GM12801 (cell line): ENCODE results near the gene SERPINB6.

Experiments
- TF ChIP-seq, protein P1 (sequence below): IDR thresholded peaks from one replicate; pipeline ENCODE4 v1.5.1; 2011; ENCODE audit warnings: control low read depth; ENCODE audit not compliant: insufficient read length; ENCODE audit errors: extremely low read depth

The SERPINB6 gene

DNA sequence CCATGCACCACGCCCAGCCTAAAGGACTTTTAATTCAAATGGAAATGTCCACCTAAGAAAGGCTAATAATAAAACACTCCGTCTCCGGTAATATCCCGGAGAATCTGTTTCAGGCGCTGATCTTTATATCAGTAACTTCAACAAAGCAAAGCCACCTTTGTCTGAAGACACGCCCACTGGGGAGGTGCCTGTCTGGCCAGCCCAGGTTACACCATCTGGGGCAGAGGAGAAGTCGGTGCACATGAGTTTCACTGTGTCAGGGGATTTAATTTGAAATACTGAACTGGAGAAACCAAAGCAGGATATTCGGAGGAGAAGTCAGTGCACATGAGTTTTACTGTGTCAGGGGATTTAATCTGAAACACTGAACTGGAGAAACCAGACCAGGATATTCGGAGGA lies 9.4 kb downstream of the SERPINB6 start:
- TF ChIP-seq, protein P1, sequence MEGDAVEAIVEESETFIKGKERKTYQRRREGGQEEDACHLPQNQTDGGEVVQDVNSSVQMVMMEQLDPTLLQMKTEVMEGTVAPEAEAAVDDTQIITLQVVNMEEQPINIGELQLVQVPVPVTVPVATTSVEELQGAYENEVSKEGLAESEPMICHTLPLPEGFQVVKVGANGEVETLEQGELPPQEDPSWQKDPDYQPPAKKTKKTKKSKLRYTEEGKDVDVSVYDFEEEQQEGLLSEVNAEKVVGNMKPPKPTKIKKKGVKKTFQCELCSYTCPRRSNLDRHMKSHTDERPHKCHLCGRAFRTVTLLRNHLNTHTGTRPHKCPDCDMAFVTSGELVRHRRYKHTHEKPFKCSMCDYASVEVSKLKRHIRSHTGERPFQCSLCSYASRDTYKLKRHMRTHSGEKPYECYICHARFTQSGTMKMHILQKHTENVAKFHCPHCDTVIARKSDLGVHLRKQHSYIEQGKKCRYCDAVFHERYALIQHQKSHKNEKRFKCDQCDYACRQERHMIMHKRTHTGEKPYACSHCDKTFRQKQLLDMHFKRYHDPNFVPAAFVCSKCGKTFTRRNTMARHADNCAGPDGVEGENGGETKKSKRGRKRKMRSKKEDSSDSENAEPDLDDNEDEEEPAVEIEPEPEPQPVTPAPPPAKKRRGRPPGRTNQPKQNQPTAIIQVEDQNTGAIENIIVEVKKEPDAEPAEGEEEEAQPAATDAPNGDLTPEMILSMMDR, result no peak

DNA sequence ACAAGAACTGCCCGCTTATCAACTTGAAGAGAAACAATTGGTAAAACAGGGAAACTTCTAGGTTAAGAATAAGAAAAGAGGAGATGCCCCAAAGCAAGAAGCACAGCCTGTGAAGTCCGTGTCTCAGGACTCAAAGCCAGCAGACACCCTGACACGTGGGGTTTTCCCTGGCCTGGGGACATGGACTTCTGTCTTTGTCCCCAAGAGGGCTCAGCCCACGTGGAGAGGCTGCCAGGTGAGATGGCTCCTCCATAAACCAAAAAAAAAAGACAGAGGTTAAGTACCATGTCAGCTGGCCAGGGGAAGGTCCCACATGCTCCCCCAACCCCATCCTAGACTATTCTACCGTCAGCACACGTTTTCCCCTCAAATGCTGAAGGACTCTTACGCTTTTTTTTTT lies 9.9 kb downstream of the SERPINB6 start:
- TF ChIP-seq, protein P1, result no peak

DNA sequence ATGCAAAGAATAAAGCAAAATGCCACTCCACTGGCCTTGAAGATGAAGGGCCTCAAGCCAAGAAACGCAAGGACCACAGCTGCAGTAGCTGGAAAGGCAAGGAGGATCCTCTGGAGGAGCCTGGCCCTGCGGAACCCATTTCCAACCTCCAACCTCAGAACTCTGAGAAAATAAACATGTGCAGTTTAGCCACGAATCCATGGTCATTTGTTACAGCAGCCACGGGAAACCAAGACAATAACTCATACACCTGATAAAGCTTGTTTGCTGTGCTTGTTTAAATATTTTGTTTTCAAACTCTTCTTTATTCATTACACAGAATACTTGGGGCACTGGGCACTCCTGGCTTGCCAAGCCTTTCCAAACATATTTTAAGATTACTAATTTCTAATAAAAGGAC lies 10.4 kb downstream of the SERPINB6 start:
- TF ChIP-seq, protein P1, result no peak

DNA sequence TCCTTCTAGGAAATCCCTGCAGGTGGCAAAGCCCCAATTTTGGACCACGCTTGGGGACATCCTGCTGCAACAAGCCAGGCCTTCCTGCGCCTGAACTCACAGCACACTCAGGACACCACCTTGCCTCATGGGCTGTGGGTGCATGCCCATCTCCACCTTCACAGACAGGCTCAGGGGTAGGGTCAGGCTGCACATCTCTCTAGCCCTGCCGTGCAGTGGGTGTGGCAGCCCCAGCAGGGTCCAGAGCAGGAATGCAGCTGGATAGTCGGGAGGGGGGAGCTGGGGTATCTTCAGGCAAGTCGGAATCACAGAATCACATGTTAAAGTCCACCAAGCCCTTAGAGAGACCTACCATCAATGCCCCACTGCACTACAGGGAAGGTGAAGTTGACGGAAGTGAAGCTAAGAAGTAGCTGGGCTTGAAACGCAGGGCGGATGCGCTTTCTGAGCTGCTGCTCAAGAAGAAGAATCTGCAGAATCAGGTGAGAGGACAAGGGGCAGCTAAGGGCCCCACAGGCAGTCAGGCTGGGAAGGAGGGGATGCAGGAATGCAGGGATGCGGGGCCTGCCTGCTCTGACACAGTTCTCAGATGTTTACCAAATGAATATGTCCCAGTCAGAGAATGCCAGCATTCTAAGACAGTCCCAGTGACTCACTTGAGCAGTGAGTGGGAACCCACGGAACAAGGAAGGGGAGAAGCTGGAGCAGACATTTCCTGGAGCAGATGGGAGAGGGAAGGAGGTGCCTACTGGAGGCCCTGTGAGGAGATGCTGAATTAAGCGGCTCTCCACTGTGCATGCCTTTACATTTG lies 11.3 kb downstream of the SERPINB6 start:
- TF ChIP-seq, protein P1, result no peak

DNA sequence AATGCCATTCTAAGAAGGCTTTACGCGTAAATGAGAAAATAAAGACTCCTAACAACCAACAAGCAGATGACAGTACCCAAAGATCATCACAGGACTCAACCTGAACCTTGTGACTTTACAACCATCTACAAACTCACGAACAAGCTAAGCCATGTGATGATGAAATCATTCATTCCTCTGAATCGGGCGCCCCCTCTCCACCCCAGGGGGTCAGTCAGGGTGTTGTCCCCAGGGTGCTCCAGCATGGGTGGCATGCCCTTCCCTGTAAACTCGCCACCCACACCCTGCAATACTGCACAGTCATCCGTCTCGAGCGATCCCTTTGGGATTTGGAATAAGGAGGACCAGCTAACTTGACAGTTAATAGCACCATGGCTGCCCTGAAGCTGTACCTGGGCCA lies 12.6 kb downstream of the SERPINB6 start:
- TF ChIP-seq, protein P1, result no peak

DNA sequence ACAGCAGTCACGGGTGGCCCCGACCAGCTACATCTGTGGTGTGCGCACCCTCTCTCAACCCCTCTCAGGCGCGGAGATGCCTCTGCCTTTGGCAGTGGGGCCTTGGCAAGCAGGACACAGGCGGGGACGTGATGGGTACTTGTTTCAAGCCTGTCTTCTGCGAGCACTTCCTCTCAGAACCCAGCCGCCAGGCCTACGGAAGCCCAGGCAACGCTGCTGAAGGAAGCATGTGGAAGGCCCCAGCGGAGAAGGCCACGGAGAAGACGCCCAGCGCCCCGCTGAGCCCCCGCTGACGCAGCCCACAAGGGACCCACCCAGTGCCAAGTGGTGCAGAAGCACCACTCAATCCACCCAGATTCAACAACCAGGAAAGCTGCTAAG lies 13.0 kb downstream of the SERPINB6 start:
- TF ChIP-seq, protein P1, result no peak

DNA sequence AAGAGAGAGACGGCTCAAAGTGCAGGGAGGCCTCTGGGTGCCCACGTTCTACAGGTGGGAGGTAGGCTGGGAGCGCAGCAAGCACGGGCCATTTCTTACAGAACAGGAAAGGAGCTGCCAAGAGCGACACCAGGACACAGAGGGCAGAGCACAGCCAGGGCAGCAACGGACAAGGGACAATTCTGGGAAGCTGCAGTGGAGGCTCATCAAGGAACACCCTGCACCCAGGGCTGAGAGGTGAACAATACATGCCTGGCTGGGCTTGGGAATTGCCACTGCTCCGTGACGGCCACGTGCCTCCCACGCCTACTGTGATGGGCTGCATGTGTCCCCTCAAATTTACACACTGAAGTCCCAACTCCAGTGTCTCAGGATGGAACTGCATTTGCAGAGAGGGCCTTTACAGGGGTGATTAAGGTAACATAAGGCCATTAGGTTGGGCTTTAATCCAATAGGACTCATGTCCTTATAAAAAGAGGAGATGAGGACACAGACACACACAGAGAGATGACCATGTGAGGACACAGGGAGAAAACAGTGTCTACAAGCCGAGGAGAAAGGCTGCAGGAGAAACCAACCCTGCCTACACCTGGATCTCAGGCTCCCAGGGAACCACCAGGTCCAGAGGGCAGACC lies 13.6 kb downstream of the SERPINB6 start:
- TF ChIP-seq, protein P1, result no peak
